Neuronal stem cell (in vitro differentiated cells): ENCODE measurements around the gene CYBRD1.

Experiments used
- DNase-seq: peaks from one replicate; pipeline ENCODE4 v3.0.0-alpha.2; 2013; ENCODE audit warnings: low spot score
- H2AFZ ChIP-seq: one replicate; pipeline ENCODE4 v1.6.1; 2013; ENCODE audit warnings: mild to moderate bottlenecking, low read length, inconsistent platforms
- H2AK5ac ChIP-seq: 2 replicates; pipeline ENCODE4 v1.6.1; 2013; ENCODE audit warnings: low read depth, mild to moderate bottlenecking, inconsistent platforms, low read length, moderate library complexity, mixed read lengths
- H2BK120ac ChIP-seq: 2 replicates; pipeline ENCODE4 v1.6.1; 2013; ENCODE audit warnings: low read depth, mild to moderate bottlenecking, inconsistent platforms, low read length, moderate library complexity, mixed read lengths
- H2BK12ac ChIP-seq: one replicate; pipeline ENCODE4 v1.6.1; 2013; ENCODE audit warnings: low read length, inconsistent platforms
- H2BK15ac ChIP-seq: 2 replicates; pipeline ENCODE4 v1.6.1; 2013; ENCODE audit warnings: mild to moderate bottlenecking, low read length, inconsistent platforms, mixed read lengths
- H2BK5ac ChIP-seq: one replicate; pipeline ENCODE4 v1.6.1; 2013; ENCODE audit warnings: inconsistent platforms, mild to moderate bottlenecking, low read length, moderate library complexity
- H3K14ac ChIP-seq: one replicate; pipeline ENCODE4 v1.6.1; 2013; ENCODE audit warnings: low read length, inconsistent platforms
- H3K18ac ChIP-seq: 2 replicates; pipeline ENCODE4 v1.6.1; 2013; ENCODE audit warnings: low read length, inconsistent platforms
- H3K23ac ChIP-seq: 2 replicates; pipeline ENCODE4 v1.6.1; 2013; ENCODE audit warnings: low read depth, mild to moderate bottlenecking, mixed read lengths, low read length, inconsistent platforms; ENCODE audit not compliant: poor library complexity
- H3K27ac ChIP-seq: replicated peaks from 3 replicates; pipeline ENCODE4 v1.5.1; 2013; ENCODE audit warnings: low read length, inconsistent platforms
- H3K27me3 ChIP-seq, 3 experiments: 2 replicates each; pipeline ENCODE4 v1.6.1; 2013; ENCODE audit warnings: low read length in 3 of 3, mild to moderate bottlenecking in 2 of 3, inconsistent platforms in 1 of 3, low read depth in 1 of 3, mixed read lengths in 1 of 3, moderate library complexity in 1 of 3; ENCODE audit not compliant: control insufficient read depth in 3 of 3, insufficient read depth in 3 of 3
- H3K36me3 ChIP-seq, 2 donors: replicated peaks in 1 of 2; 2 replicates each; pipeline ENCODE4 v1.6.1; 2013; ENCODE audit warnings: low read length in 2 of 2; ENCODE audit not compliant: control insufficient read depth in 2 of 2, insufficient read depth in 2 of 2
- H3K4ac ChIP-seq: 2 replicates; pipeline ENCODE4 v1.6.1; 2013; ENCODE audit warnings: inconsistent platforms, mild to moderate bottlenecking, low read length, moderate library complexity
- H3K4me1 ChIP-seq, 2 donors: 1 replicate in 1 of 2; 2 replicates in 1 of 2; pipeline ENCODE4 v1.6.1; 2013; ENCODE audit warnings: low read length in 2 of 2, low read depth in 1 of 2; ENCODE audit not compliant: control insufficient read depth in 2 of 2, insufficient read depth in 1 of 2
- H3K4me2 ChIP-seq: one replicate; pipeline ENCODE4 v1.6.1; 2013; ENCODE audit warnings: mild to moderate bottlenecking, low read length, inconsistent platforms; ENCODE audit not compliant: insufficient read depth, poor library complexity, severe bottlenecking
- H3K4me3 ChIP-seq, 2 donors: 2 replicates each; pipeline ENCODE4 v1.5.1; 2013; ENCODE audit warnings: low read length in 2 of 2, mild to moderate bottlenecking in 2 of 2, inconsistent platforms in 1 of 2, moderate library complexity in 1 of 2
- H3K79me1 ChIP-seq: one replicate; pipeline ENCODE4 v1.6.1; 2013; ENCODE audit warnings: low read depth, mild to moderate bottlenecking, inconsistent platforms, low read length, moderate library complexity
- H3K9ac ChIP-seq: one replicate; pipeline ENCODE4 v1.6.1; 2013; ENCODE audit warnings: mild to moderate bottlenecking, low read depth, low read length, inconsistent platforms; ENCODE audit not compliant: poor library complexity
- H3K9me3 ChIP-seq, 2 donors: replicated peaks in 1 of 2; 2 replicates each; pipeline versions ENCODE3 to v1.6.1; 2013; ENCODE audit warnings: low read length in 2 of 2, mild to moderate bottlenecking in 2 of 2, inconsistent platforms in 1 of 2, low read depth in 1 of 2, mixed read lengths in 1 of 2, moderate library complexity in 1 of 2; ENCODE audit not compliant: control insufficient read depth in 2 of 2, insufficient read depth in 1 of 2
- H4K8ac ChIP-seq: one replicate; pipeline ENCODE4 v1.6.1; 2013; ENCODE audit warnings: low read depth, mild to moderate bottlenecking, inconsistent platforms, low read length, moderate library complexity
- H4K91ac ChIP-seq: one replicate; pipeline ENCODE4 v1.6.1; 2013; ENCODE audit warnings: low read length, low read depth, mild to moderate bottlenecking, inconsistent platforms; ENCODE audit not compliant: poor library complexity
- WGBS, 2 donors: extraction: QIAGEN DNeasy Blood & Tissue Kit; methylation state at CpG; one replicate each; pipeline ENCODE4 v1.1.7; 2013; ENCODE audit warnings: missing lambda C conversion rate in 2 of 2, mixed read lengths in 1 of 2; ENCODE audit not compliant: insufficient read length in 2 of 2, insufficient replicate concordance in 1 of 2; ENCODE audit errors: extremely low coverage in 2 of 2; 5-methylcytosine and 5-hydroxymethylcytosine counted together

The CYBRD1 gene

DNA sequence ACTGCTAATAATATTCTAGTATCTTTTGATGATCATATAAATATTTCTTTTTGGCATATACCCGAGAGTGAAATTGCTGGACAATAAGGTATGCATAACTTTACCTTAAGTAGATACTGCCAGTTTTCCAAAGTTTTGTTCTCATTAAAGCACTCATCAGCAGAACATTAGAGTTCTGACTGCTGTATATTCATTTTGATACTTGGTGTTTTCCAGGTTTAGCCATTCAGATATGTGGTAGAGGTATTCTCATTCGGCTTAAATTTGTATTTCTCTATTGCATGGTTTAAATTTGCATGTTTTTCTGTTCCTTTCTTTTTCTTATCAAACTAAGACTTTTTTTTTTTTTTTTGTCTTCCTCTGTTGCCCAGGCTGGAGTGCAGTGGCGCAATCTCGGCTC is 18.2 kb downstream of the CYBRD1 start:
- Histone ChIP-seq H3K4me1 (no peaks in the 10 kb centered on the region), H3K18ac (no peak overlapping the region), H2AFZ (no peak overlapping the region), H2AK5ac (no peak overlapping the region), H3K23ac (no peak overlapping the region), H2BK15ac (no peak overlapping the region), H2BK5ac (no peak overlapping the region), H3K9ac (no peak overlapping the region), H3K4me3 (no peak overlapping the region), H3K27me3 (no peaks in the 10 kb centered on the region), H2BK12ac (no peak overlapping the region), H3K79me1 (peaks cover 2% of the 10 kb centered on the region), H4K91ac (no peak overlapping the region), H2BK120ac (no peak overlapping the region), H3K9me3 (no peaks in the 10 kb centered on the region), H3K27ac (no peak overlapping the region), H4K8ac (no peak overlapping the region), H3K14ac (no peak overlapping the region), H3K4ac (no peak overlapping the region), H3K36me3 (peaks cover 0 to 25% of the 10 kb centered on the region in 2 donors), H3K4me2 (no peak overlapping the region)
- no CpG with 5 or more reads among the region's 4 CpGs for WGBS, 2 donors
- DNase-seq = no peak

- no peaks in the 10 kb centered on the region for H3K9me3 ChIP-seq
- no peak overlapping the region for H3K14ac ChIP-seq
- no peak overlapping the region for H3K27ac ChIP-seq
- H2BK120ac ChIP-seq = no peak overlapping the region
- no peaks in the 10 kb centered on the region for H3K4me1 ChIP-seq
- peaks cover 0 to 25% of the 10 kb centered on the region in 2 donors for H3K36me3 ChIP-seq
- H2BK12ac ChIP-seq = no peak overlapping the region
- DNase-seq = no peak
- no peak overlapping the region for H4K91ac ChIP-seq
- H3K27me3 ChIP-seq = no peaks in the 10 kb centered on the region
- no peak overlapping the region for H2BK15ac ChIP-seq
- H2BK5ac ChIP-seq = no peak overlapping the region
- H3K18ac ChIP-seq = no peak overlapping the region
- no peak overlapping the region for H2AK5ac ChIP-seq
- H3K4me2 ChIP-seq = no peak overlapping the region
- H3K23ac ChIP-seq = no peak overlapping the region
- H3K79me1 ChIP-seq = peaks cover 2% of the 10 kb centered on the region
- no peak overlapping the region for H4K8ac ChIP-seq
- WGBS, 2 donors = no CpG with 5 or more reads among the region's 6 CpGs
- no peak overlapping the region for H3K4me3 ChIP-seq
- no peak overlapping the region for H3K4ac ChIP-seq
- no peak overlapping the region for H3K9ac ChIP-seq
- no peak overlapping the region for H2AFZ ChIP-seq
Observed at GRCh38 chr2:171541202-171541887, 19.1 kb downstream of the CYBRD1 start.

DNA sequence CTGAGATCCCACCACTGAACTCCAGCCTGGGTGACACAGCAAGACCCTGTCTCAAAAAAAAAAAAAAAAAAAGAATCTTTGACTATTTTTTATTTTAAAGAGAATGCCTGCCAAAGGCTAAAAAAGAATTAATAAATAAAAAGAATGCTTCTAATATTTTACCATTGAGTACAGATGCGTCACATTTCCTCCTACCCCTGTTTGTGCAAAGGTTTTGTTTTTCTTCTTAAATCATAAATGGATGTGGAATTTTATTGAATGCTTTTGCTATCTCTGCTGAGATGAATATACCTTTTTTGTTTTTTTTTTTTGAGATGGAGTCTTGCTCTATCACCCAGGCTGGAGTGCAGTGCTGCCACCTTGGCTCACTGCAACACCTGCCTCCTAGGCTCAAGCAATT is 22.8 kb downstream of the CYBRD1 start:
- no peaks in the 10 kb centered on the region for H3K4me1 ChIP-seq
- H2BK15ac ChIP-seq = no peak overlapping the region
- H2AFZ ChIP-seq = no peak overlapping the region
- no peak overlapping the region for H4K8ac ChIP-seq
- no peak overlapping the region for H3K23ac ChIP-seq
- H3K18ac ChIP-seq = no peak overlapping the region
- peaks cover 2% of the 10 kb centered on the region for H3K79me1 ChIP-seq
- H3K9me3 ChIP-seq = no peaks in the 10 kb centered on the region
- no CpG with 5 or more reads among the region's 1 CpG for WGBS, 2 donors
- H2AK5ac ChIP-seq = no peak overlapping the region
- H3K4me2 ChIP-seq = no peak overlapping the region
- no peak overlapping the region for H2BK12ac ChIP-seq
- no peak overlapping the region for H3K4ac ChIP-seq
- no peaks in the 10 kb centered on the region for H3K27me3 ChIP-seq
- no peak overlapping the region for H3K9ac ChIP-seq
- peaks cover 0 to 25% of the 10 kb centered on the region in 2 donors for H3K36me3 ChIP-seq
- H3K14ac ChIP-seq = no peak overlapping the region
- DNase-seq = no peak
- no peak overlapping the region for H3K27ac ChIP-seq
- H4K91ac ChIP-seq = no peak overlapping the region
- no peak overlapping the region for H3K4me3 ChIP-seq
- H2BK5ac ChIP-seq = no peak overlapping the region
- H2BK120ac ChIP-seq = no peak overlapping the region

DNA sequence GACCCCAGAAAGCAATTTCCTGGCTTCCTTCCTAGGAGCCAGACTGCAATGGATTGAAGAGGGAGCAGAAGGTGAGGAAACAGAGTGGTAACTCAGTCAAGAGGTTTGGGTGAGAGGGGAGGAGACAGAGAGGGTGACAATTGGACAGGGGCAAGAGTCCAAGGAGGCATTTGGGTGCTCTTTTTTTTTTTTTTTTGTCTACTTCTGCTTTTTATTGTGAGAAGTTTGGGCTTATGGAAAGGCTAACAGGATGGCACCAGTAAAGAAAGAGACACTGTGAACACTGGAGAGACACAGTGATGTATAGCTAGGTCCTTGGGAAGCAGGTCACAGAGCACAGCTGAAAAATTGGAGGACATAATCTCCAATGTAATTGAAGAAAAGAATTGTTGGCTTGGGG is 25.0 kb downstream of the CYBRD1 start:
- DNase-seq = no peak
- no peak overlapping the region for H2BK15ac ChIP-seq
- H3K27ac ChIP-seq = no peak overlapping the region
- no peaks in the 10 kb centered on the region for H3K27me3 ChIP-seq
- H2BK120ac ChIP-seq = no peak overlapping the region
- H3K79me1 ChIP-seq = peaks cover 2% of the 10 kb centered on the region
- H2BK12ac ChIP-seq = no peak overlapping the region
- no peak overlapping the region for H3K4me3 ChIP-seq
- H3K14ac ChIP-seq = no peak overlapping the region
- no peak overlapping the region for H4K91ac ChIP-seq
- no peak overlapping the region for H3K4me2 ChIP-seq
- H3K36me3 ChIP-seq = peaks cover 0 to 15% of the 10 kb centered on the region in 2 donors
- no peak overlapping the region for H4K8ac ChIP-seq
- H3K9me3 ChIP-seq = no peaks in the 10 kb centered on the region
- H2AFZ ChIP-seq = no peak overlapping the region
- H3K4me1 ChIP-seq = no peaks in the 10 kb centered on the region
- H3K23ac ChIP-seq = no peak overlapping the region
- no peak overlapping the region for H3K9ac ChIP-seq
- no peak overlapping the region for H2AK5ac ChIP-seq
- H3K4ac ChIP-seq = no peak overlapping the region
- no peak overlapping the region for H3K18ac ChIP-seq
- no peak overlapping the region for H2BK5ac ChIP-seq
